Astrocyte (in vitro differentiated cells and primary cell): ENCODE measurements around the gene AHDC1. TPM values are rescaled to one million over a fixed set of nuclear protein-coding genes. Genes with fewer than 3 reads are reported as not detected.

Experiments
- DNase-seq: peaks from one replicate; pipeline ENCODE4 v3.0.0-alpha.2; 2010; ENCODE audit warnings: low read depth
- FAIRE-seq: peaks from 2 replicates; lab custom pipeline; 2011; peaks lifted over from hg19 to GRCh38; lab: Jason Lieb, UNC
- H2AFZ ChIP-seq: 2 replicates; pipeline ENCODE4 v1.6.0; 2012; ENCODE audit warnings: low read depth, low read length, inconsistent platforms
- H3K27ac ChIP-seq: 2 replicates; pipeline ENCODE4 v1.5.1; 2011; ENCODE audit warnings: low read depth, low read length, inconsistent platforms
- H3K27me3 ChIP-seq: 2 replicates; pipeline ENCODE4 v1.6.0; 2011; ENCODE audit warnings: low read length, inconsistent platforms; ENCODE audit not compliant: insufficient read depth
- H3K36me3 ChIP-seq: 2 replicates; pipeline ENCODE4 v1.5.1; 2011; ENCODE audit warnings: low read length, inconsistent platforms; ENCODE audit not compliant: insufficient read depth
- H3K4me1 ChIP-seq: 2 replicates; pipeline ENCODE4 v1.5.1; 2011; ENCODE audit warnings: low read length, inconsistent platforms; ENCODE audit not compliant: insufficient read depth
- H3K4me2 ChIP-seq: 2 replicates; pipeline ENCODE4 v1.6.0; 2012; ENCODE audit warnings: low read length, inconsistent platforms
- H3K4me3 ChIP-seq: 2 replicates; pipeline ENCODE4 v1.5.1; 2011; ENCODE audit warnings: low read depth, mild to moderate bottlenecking, low read length, inconsistent platforms; ENCODE audit not compliant: insufficient read depth
- H3K79me2 ChIP-seq: 2 replicates; pipeline ENCODE4 v1.6.0; 2012; ENCODE audit warnings: mild to moderate bottlenecking, low read length, inconsistent platforms; ENCODE audit not compliant: insufficient read depth
- H3K9ac ChIP-seq: 2 replicates; pipeline ENCODE4 v1.6.0; 2012; ENCODE audit warnings: mild to moderate bottlenecking, low read length, inconsistent platforms
- H3K9me3 ChIP-seq: 2 replicates; pipeline ENCODE4 v1.5.1; 2012; ENCODE audit warnings: low read depth, mild to moderate bottlenecking, low read length, inconsistent platforms; ENCODE audit not compliant: insufficient read depth
- H4K20me1 ChIP-seq: 2 replicates; pipeline ENCODE4 v1.6.0; 2012; ENCODE audit warnings: low read length, inconsistent platforms; ENCODE audit not compliant: insufficient read depth
- H3K27ac Mint-ChIP-seq: one replicate; pipeline ENCODE4 v1.8.0; 2021; ENCODE audit warnings: mild to moderate bottlenecking, mixed read lengths; ENCODE audit not compliant: unreplicated experiment
- H3K27me3 Mint-ChIP-seq: one replicate; pipeline ENCODE4 v1.8.0; 2021; ENCODE audit warnings: low read depth, mixed read lengths; ENCODE audit not compliant: unreplicated experiment
- H3K36me3 Mint-ChIP-seq: one replicate; pipeline ENCODE4 v1.8.0; 2021; ENCODE audit warnings: low read depth, mixed read lengths; ENCODE audit not compliant: unreplicated experiment
- H3K4me1 Mint-ChIP-seq: one replicate; pipeline ENCODE4 v1.8.0; 2021; ENCODE audit warnings: low read depth, mixed read lengths; ENCODE audit not compliant: unreplicated experiment
- H3K4me3 Mint-ChIP-seq: one replicate; pipeline ENCODE4 v1.8.0; 2021; ENCODE audit warnings: mild to moderate bottlenecking, moderate library complexity, mixed read lengths; ENCODE audit not compliant: unreplicated experiment
- H3K9me3 Mint-ChIP-seq: one replicate; pipeline ENCODE4 v1.8.0; 2021; ENCODE audit warnings: mild to moderate bottlenecking, mixed read lengths; ENCODE audit not compliant: unreplicated experiment
- CTCF ChIP-seq: IDR thresholded peaks from 2 replicates; pipeline ENCODE4 v1.5.1; 2011; ENCODE audit warnings: low read depth, mild to moderate bottlenecking, inconsistent platforms, low read length, moderate library complexity; ENCODE audit not compliant: insufficient read depth
- EZH2 ChIP-seq: IDR thresholded peaks from 2 replicates; pipeline ENCODE4 v1.6.1; 2012; ENCODE audit warnings: mild to moderate bottlenecking, low read length, inconsistent platforms; ENCODE audit not compliant: insufficient read depth
- total RNA-seq: library from RNA; stranded (reverse); gene quantifications from 2 replicates; pipeline ENCODE4 v1.2.1, GENCODE V29; 2021

Gene AHDC1
- total RNA-seq, 1 donor from 2014 or later, result 75.7 TPM

DNA sequence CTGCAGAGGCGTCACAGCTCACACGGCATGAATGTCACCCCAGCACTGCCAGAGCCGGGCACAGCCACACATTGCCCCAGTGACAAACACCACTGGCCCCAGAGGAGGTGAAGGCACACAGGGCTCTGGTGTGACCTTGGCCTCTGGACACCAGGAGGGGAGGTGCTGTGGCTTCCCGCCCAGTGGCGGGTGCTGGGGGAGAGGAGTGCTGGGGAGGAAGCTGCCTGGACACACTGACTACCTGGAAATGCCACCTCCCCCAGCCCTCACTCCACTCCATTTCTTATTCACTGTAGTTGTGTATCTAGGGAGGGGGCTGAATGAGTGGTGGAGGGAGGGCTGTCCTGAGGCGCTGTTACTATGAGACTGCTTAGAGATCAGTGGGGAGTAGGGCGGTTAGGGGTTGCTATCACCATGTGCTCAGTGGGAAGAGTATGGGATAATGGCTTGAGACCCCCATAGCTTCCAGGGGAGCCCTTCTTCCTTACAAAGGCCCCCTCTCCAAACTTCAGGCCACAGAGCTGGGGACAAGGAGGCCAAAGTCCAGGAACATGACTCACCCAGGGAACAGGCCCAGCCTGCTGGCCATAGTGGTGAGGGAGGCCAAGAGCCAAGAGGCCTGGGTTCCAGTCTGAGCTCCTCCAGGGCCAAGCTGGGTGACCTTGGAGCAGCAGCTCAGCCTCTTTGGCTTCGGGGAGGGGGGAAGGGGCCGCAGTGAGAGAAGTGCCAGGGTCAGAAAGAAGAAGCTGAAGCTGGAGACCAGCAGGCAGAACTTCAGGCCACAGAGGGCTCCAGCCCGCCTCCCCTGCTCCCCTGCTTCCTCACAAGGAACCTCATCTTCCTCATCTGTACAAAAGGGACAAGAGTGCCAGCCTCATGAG, 40.1 kb downstream of the AHDC1 start:
- Histone ChIP-seq H3K79me2 (peaks cover 68% of the 10 kb centered on the region), H3K9ac (no peak overlapping the region), H3K27ac (no peak overlapping the region), H2AFZ (no peak overlapping the region), H3K36me3 (no peaks in the 10 kb centered on the region), H3K9me3 (no peaks in the 10 kb centered on the region), H3K4me2 (peak overlapping the region; percentile 32), H3K4me3 (no peak overlapping the region), H3K4me1 (peaks cover 37% of the 10 kb centered on the region), H4K20me1 (peaks cover 92% of the 10 kb centered on the region), H3K27me3 (no peaks in the 10 kb centered on the region)
- H3K27me3 Mint-ChIP-seq, result no peaks in the 10 kb centered on the region
- peak overlapping the region; percentile 27 for H3K4me3 Mint-ChIP-seq
- H3K27ac Mint-ChIP-seq, result peak overlapping the region; percentile 92
- no peaks in the 10 kb centered on the region for H3K9me3 Mint-ChIP-seq
- DNase-seq (peak; percentile 39), FAIRE-seq (no peak)
- H3K4me1 Mint-ChIP-seq, result peaks cover 82% of the 10 kb centered on the region
- peaks cover 4% of the 10 kb centered on the region for H3K36me3 Mint-ChIP-seq
- TF ChIP-seq CTCF, result no peak
- no peak for TF ChIP-seq EZH2

DNA sequence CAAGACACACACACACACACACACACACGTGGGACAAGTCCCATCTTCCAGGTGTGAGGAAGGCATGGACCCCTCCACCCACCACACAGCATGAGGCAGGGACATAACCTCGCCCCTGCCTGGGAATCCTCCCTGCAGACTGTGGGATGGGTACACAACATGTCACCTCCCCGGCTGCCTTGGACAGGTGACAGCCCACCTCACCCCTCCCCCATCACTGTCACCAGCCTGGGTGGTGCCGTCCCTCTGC, 40.7 kb downstream of the AHDC1 start:
- Histone ChIP-seq H3K4me1 (peaks cover 33% of the 10 kb centered on the region), H3K36me3 (no peaks in the 10 kb centered on the region), H2AFZ (no peak overlapping the region), H3K27me3 (no peaks in the 10 kb centered on the region), H3K9me3 (no peaks in the 10 kb centered on the region), H4K20me1 (peaks cover 90% of the 10 kb centered on the region), H3K4me2 (peak overlapping the region; percentile 32), H3K4me3 (no peak overlapping the region), H3K79me2 (peaks cover 68% of the 10 kb centered on the region), H3K9ac (no peak overlapping the region), H3K27ac (no peak overlapping the region)
- Mint-ChIP-seq H3K9me3 (no peaks in the 10 kb centered on the region), H3K4me1 (peaks cover 82% of the 10 kb centered on the region), H3K27ac (no peak overlapping the region), H3K36me3 (peaks cover 4% of the 10 kb centered on the region), H3K27me3 (no peaks in the 10 kb centered on the region), H3K4me3 (peak overlapping the region; percentile 64)
- no peak for TF ChIP-seq EZH2
- FAIRE-seq (no peak), DNase-seq (no peak)

DNA sequence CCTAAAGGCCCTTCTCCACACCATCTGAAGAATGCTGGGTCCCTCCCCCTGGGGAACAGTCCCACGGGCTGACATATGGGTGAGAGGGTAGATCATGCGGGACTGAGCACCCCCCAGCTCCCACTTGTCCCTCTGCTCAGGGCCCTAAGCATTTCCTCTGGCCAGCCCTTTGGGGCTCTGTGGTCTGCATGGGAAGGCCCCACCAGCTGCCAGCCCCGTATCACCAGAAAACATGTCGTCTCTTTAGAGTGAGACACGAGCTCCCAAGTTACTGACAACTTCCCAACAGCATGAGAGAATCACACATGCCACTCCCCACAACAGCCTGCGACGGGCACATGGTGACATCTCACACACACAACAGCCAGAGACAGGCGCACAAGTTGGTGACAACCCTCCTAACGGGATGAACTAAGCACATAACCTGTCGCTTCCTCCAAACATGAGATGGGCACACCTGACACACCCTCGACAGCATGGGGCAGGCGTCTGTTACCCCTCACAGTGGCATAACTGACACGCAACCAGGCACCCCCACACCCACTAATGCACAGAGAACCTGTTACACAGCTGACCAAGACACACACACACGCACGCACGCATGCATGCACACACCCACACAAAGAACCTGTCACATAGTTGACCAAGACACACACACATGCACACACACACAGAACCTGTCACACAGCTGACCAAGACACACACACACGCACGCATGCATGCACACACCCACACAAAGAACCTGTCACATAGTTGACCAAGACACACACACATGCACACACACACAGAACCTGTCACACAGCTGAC, 41.2 kb downstream of the AHDC1 start:
- peaks cover 33% of the 10 kb centered on the region for H3K4me1 ChIP-seq
- H3K27me3 ChIP-seq, result no peaks in the 10 kb centered on the region

More for the DNA sequence above, 41.2 kb downstream of the AHDC1 start:
- peaks cover 63% of the 10 kb centered on the region for H3K79me2 ChIP-seq
- H3K9ac ChIP-seq, result no peak overlapping the region
- no peaks in the 10 kb centered on the region for H3K36me3 ChIP-seq
- TF ChIP-seq EZH2 (no peak), CTCF (no peak)
- FAIRE-seq (no peak), DNase-seq (no peak)
- Mint-ChIP-seq H3K36me3 (peaks cover 4% of the 10 kb centered on the region), H3K27me3 (no peaks in the 10 kb centered on the region), H3K9me3 (no peaks in the 10 kb centered on the region), H3K4me1 (peaks cover 78% of the 10 kb centered on the region), H3K27ac (peak overlapping the region; percentile 55), H3K4me3 (peak overlapping the region; percentile 64)
- no peak overlapping the region for H3K4me2 ChIP-seq
- no peak overlapping the region for H3K4me3 ChIP-seq
- H3K9me3 ChIP-seq, result no peaks in the 10 kb centered on the region
- H4K20me1 ChIP-seq, result peaks cover 88% of the 10 kb centered on the region
- H2AFZ ChIP-seq, result no peak overlapping the region
- H3K27ac ChIP-seq, result no peak overlapping the region
